Body of pancreas (tissue), 4 donors: ENCODE data around the gene AOC2.

Experiments used
- POLR2A ChIP-seq, 3 donors: fragments of 450-650 bp; IDR thresholded peaks; one replicate each; pipeline ENCODE4 v1.6.1; 2016; ENCODE audit warnings: antibody characterized with exemption in 3 of 3, mild to moderate bottlenecking in 2 of 3
- TF ChIP-seq, protein P1 (sequence below), 7 experiments: fragments of 450-650 bp in 4 of 7; fragments of 200-600 bp in 3 of 7; sonication (generic) in 3 of 7; IDR thresholded peaks; one replicate each; pipeline ENCODE4 v1.5.1; 2016 to 2019; ENCODE audit warnings: antibody characterized with exemption in 7 of 7

- TF ChIP-seq, protein P1, sequence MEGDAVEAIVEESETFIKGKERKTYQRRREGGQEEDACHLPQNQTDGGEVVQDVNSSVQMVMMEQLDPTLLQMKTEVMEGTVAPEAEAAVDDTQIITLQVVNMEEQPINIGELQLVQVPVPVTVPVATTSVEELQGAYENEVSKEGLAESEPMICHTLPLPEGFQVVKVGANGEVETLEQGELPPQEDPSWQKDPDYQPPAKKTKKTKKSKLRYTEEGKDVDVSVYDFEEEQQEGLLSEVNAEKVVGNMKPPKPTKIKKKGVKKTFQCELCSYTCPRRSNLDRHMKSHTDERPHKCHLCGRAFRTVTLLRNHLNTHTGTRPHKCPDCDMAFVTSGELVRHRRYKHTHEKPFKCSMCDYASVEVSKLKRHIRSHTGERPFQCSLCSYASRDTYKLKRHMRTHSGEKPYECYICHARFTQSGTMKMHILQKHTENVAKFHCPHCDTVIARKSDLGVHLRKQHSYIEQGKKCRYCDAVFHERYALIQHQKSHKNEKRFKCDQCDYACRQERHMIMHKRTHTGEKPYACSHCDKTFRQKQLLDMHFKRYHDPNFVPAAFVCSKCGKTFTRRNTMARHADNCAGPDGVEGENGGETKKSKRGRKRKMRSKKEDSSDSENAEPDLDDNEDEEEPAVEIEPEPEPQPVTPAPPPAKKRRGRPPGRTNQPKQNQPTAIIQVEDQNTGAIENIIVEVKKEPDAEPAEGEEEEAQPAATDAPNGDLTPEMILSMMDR (IDR thresholded peaks at IDR 0.05): no peak
- no peak for TF ChIP-seq POLR2A (IDR thresholded peaks at IDR 0.05)
Observed at GRCh38 chr17:42795061-42795460, 49.3 kb upstream of the AOC2 start.
